Smooth muscle cell (in vitro differentiated cells): ENCODE data around the gene TBC1D10A. TPM values are rescaled to one million over a fixed set of nuclear protein-coding genes. Genes with fewer than 3 reads are reported as not detected.

Source experiments
- DNase-seq: peaks from one replicate; lab custom pipeline; 2025; ENCODE audit not compliant: unreplicated experiment; lab: John Stamatoyannopoulos, UW
- H2AFZ ChIP-seq: fragments of 200-600 bp; sonication (generic); 2 replicates; pipeline ENCODE4 v1.6.0; 2016; ENCODE audit warnings: antibody characterized with exemption, low read depth, mild to moderate bottlenecking
- H3F3A ChIP-seq: fragments of 200-600 bp; sonication (generic); 2 replicates; pipeline ENCODE4 v1.6.0; 2017; ENCODE audit warnings: antibody characterized with exemption, low read depth
- H3K27ac ChIP-seq: fragments of 200-600 bp; sonication (generic); 2 replicates; pipeline ENCODE4 v1.5.1; 2016; ENCODE audit warnings: low read depth, mild to moderate bottlenecking
- H3K27me3 ChIP-seq: fragments of 200-600 bp; sonication (generic); 2 replicates; pipeline ENCODE4 v1.6.1; 2016; ENCODE audit warnings: low read depth, mild to moderate bottlenecking
- H3K36me3 ChIP-seq: fragments of 200-600 bp; sonication (generic); 2 replicates; pipeline ENCODE4 v1.5.1; 2016; ENCODE audit warnings: low read depth
- H3K4me1 ChIP-seq: fragments of 200-600 bp; sonication (generic); 2 replicates; pipeline ENCODE4 v1.5.1; 2016; ENCODE audit warnings: low read depth
- H3K4me2 ChIP-seq: fragments of 200-600 bp; sonication (generic); 2 replicates; pipeline ENCODE4 v1.6.0; 2016; ENCODE audit warnings: mild to moderate bottlenecking
- H3K4me3 ChIP-seq: fragments of 200-600 bp; sonication (generic); 2 replicates; pipeline ENCODE4 v1.5.1; 2016; ENCODE audit warnings: mild to moderate bottlenecking
- H3K79me2 ChIP-seq: fragments of 200-600 bp; sonication (generic); 2 replicates; pipeline ENCODE4 v1.6.0; 2016; ENCODE audit warnings: low read depth, mild to moderate bottlenecking
- H3K9ac ChIP-seq: fragments of 200-600 bp; sonication (generic); 2 replicates; pipeline ENCODE4 v1.6.0; 2016; ENCODE audit warnings: low read depth
- H3K9me3 ChIP-seq: fragments of 200-600 bp; sonication (generic); replicated peaks from 2 replicates; pipeline ENCODE4 v1.5.1; 2016; ENCODE audit warnings: low read depth
- H4K20me1 ChIP-seq: fragments of 200-600 bp; sonication (generic); 2 replicates; pipeline ENCODE4 v1.6.0; 2016; ENCODE audit warnings: low read depth
- CTCF ChIP-seq: fragments of 200-600 bp; sonication (generic); IDR thresholded peaks from 2 replicates; pipeline ENCODE4 v1.5.1; 2017; ENCODE audit warnings: borderline replicate concordance, mild to moderate bottlenecking, antibody characterized with exemption; ENCODE audit not compliant: insufficient read depth, poor library complexity, severe bottlenecking
- WGBS: methylation state at CpG from one replicate; pipeline ENCODE4 v1.1.7; 2016; ENCODE audit warnings: low lambda C conversion rate; 5-methylcytosine and 5-hydroxymethylcytosine counted together
- polyA plus RNA-seq: library from polyadenylated mRNA; unstranded; fragments of >200 nt; fragmentation: Nextera tagmentation; extraction: Ambion mirVana; gene quantifications from 2 replicates; pipeline ENCODE4 v1.2.1, GENCODE V29; 2016
- total RNA-seq: library from RNA; depleted of rRNA; stranded (reverse); fragments of >200 nt; gene quantifications from 2 replicates; pipeline ENCODE4 v1.2.3, GENCODE V29; 2014

TBC1D10A gene
- total and polyA plus RNA-seq, 2 experiments from 2014 or later, result 16.8 to 51.1 TPM

- Histone ChIP-seq H3K9me3 (no peaks in the 10 kb centered on the region), H3F3A (peaks cover 18% of the 10 kb centered on the region), H3K27ac (no peak overlapping the region), H3K79me2 (peaks cover 36% of the 10 kb centered on the region), H3K4me3 (no peak overlapping the region), H3K27me3 (no peaks in the 10 kb centered on the region), H3K36me3 (no peaks in the 10 kb centered on the region), H3K9ac (no peak overlapping the region), H2AFZ (no peak overlapping the region), H4K20me1 (no peaks in the 10 kb centered on the region), H3K4me2 (no peak overlapping the region), H3K4me1 (peaks cover 16% of the 10 kb centered on the region)
- no peak for DNase-seq
- WGBS, result 98% methylated on average over 4 of the region's 12 CpGs
- TF ChIP-seq CTCF, result no peak
These were observed 78.8 kb downstream of the TBC1D10A start for GRCh38 chr22:30247974-30248373.

- no peaks in the 10 kb centered on the region for H3K36me3 ChIP-seq
- TF ChIP-seq CTCF, result no peak
- no peaks in the 10 kb centered on the region for H4K20me1 ChIP-seq
- no peak overlapping the region for H2AFZ ChIP-seq
- H3K9ac ChIP-seq, result no peak overlapping the region
- 96% methylated on average over 11 of the region's 11 CpGs for WGBS
- H3K4me3 ChIP-seq, result no peak overlapping the region
- peak overlapping the region; percentile 79 for H3K27ac ChIP-seq
- H3F3A ChIP-seq, result peaks cover 21% of the 10 kb centered on the region
- no peaks in the 10 kb centered on the region for H3K9me3 ChIP-seq
- peak overlapping the region; percentile 97 for H3K4me2 ChIP-seq
- no peak for DNase-seq
- H3K4me1 ChIP-seq, result peaks cover 16% of the 10 kb centered on the region
- peaks cover 40% of the 10 kb centered on the region for H3K79me2 ChIP-seq
- H3K27me3 ChIP-seq, result no peaks in the 10 kb centered on the region
These were observed 79.2 kb downstream of the TBC1D10A start for GRCh38 chr22:30247561-30247960.

- Histone ChIP-seq H3K36me3 (no peaks in the 10 kb centered on the region), H3K4me3 (peak overlapping the region; percentile 85), H3K27me3 (no peaks in the 10 kb centered on the region), H3K4me1 (peaks cover 11% of the 10 kb centered on the region), H3K79me2 (peaks cover 42% of the 10 kb centered on the region), H3F3A (peaks cover 15% of the 10 kb centered on the region), H3K4me2 (peak overlapping the region; percentile 97), H3K9me3 (no peaks in the 10 kb centered on the region), H4K20me1 (no peaks in the 10 kb centered on the region), H2AFZ (no peak overlapping the region), H3K9ac (peak overlapping the region; percentile 84), H3K27ac (peak overlapping the region; percentile 79)
- DNase-seq, result no peak
- WGBS, result 42% methylated on average over 15 of the region's 15 CpGs
- no peak for TF ChIP-seq CTCF
These were observed 79.8 kb downstream of the TBC1D10A start for GRCh38 chr22:30246814-30247376.

DNA sequence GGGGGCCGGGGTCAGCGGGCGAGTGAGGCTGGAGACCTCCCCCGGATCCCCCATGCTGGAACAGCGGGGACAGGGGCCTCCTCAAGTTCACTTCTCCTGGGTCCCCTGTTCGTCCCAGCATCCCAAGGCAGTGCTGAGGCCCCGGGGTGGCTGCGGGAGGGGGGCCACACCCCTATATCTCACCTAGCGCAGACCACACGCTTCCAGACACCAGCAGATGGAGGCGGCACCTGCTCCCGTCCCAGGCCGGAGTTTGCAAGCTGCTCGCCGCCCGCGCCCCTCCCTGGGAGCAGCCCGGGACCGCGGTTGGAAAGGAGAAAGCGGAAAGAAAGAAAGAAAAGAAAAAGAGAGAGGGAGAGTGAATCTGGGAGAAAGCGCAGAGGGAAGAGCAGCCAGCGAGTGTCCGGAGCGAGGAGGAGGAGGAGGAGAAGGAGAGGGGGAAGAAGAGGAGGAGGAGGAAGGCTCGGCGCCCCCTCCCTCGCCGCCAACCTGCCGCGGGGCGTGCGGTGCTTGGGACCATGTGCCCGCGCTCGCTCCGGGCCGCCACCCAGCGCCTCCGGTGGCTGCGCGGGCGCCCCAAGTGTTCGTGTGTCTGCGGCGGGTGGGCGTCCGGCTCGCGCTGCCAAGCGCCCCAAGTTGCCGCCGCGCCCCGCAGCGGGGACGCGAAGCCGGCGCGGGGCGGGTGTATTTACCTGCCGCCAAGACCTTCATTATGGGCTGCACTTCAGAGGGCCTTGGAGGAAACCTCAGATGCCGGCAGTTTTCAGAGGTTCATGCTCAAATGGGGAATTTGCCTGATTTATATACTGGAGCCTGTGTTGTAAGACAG, 80.5 kb downstream of the TBC1D10A start, which contains the start of gene LIF:
Gene LIF, minus strand, starts transcription at position 775 of the 829 bp plus-strand sequence. Its CDS starts 64 bp downstream, at position 711.
- Histone ChIP-seq H3K9ac (peak within 1 kb of the TSS; percentile 84), H3K4me1 (peaks cover 10% of the 10 kb centered on the region), H3K27me3 (no peaks in the 10 kb centered on the region), H3F3A (peaks cover 13% of the 10 kb centered on the region), H2AFZ (peak within 1 kb of the TSS; percentile 26), H3K27ac (peak within 1 kb of the TSS; percentile 79), H3K79me2 (peaks cover 42% of the 10 kb centered on the region), H3K4me2 (peak within 1 kb of the TSS; percentile 97), H4K20me1 (no peaks in the 10 kb centered on the region), H3K9me3 (no peaks in the 10 kb centered on the region), H3K36me3 (no peaks in the 10 kb centered on the region), H3K4me3 (peak within 1 kb of the TSS; percentile 85)
- WGBS, result 1% methylated on average over 62 of the region's 64 CpGs
- no peak for TF ChIP-seq CTCF
- peak; percentile 14 for DNase-seq
